HepG2 (cell line): ENCODE measurements around the gene RBP2. TPM values are rescaled to one million over a fixed set of nuclear protein-coding genes. Genes with fewer than 3 reads are reported as not detected.
A peak's percentile ranks its signal among the peaks of the same experiment; 100 is the strongest.

Experiments used
- CAMTA2 ChIP-seq: sonication (generic); formaldehyde crosslinking; IDR thresholded peaks from 2 replicates; pipeline ENCODE4 v1.4.0; 2020; ENCODE audit warnings: mild to moderate bottlenecking, missing genetic modification reagents, borderline replicate concordance
- E2F1 ChIP-seq: sonication (generic); formaldehyde crosslinking; IDR thresholded peaks from 2 replicates; pipeline ENCODE4 v1.5.0; 2020; ENCODE audit warnings: missing genetic modification reagents
- HNF4A ChIP-seq: sonication (generic); formaldehyde crosslinking; IDR thresholded peaks from 2 replicates; pipeline ENCODE4 v1.4.0; 2020; ENCODE audit warnings: missing genetic modification reagents
- HNF4G ChIP-seq, 2 experiments: sonication (generic) in 1 of 2; formaldehyde crosslinking in 1 of 2; IDR thresholded peaks; 2 replicates each; pipeline versions ENCODE4 v1.4.0 to v1.6.1; 2011 to 2020; ENCODE audit warnings: borderline replicate concordance in 2 of 2, low read depth in 2 of 2, mild to moderate bottlenecking in 2 of 2, low read length in 1 of 2, missing genetic modification reagents in 1 of 2, moderate library complexity in 1 of 2
- KDM1A ChIP-seq: IDR thresholded peaks from 2 replicates; pipeline ENCODE4 v1.6.1; 2016; ENCODE audit warnings: missing compliant biosample characterization
- NFIC ChIP-seq: IDR thresholded peaks from 2 replicates; pipeline ENCODE4 v1.6.1; 2012; ENCODE audit warnings: mild to moderate bottlenecking, low read length, inconsistent platforms
- RFX5 ChIP-seq: IDR thresholded peaks from 2 replicates; pipeline ENCODE4 v1.6.1; 2011; ENCODE audit warnings: low read depth, low read length, improper control_type of control experiment
- TBL1XR1 ChIP-seq: fragments of 150-350 bp; IDR thresholded peaks from 2 replicates; pipeline ENCODE4 v1.6.1; 2014; ENCODE audit warnings: borderline replicate concordance, low read length; ENCODE audit not compliant: partially characterized antibody
- ZBTB2 ChIP-seq: sonication (generic); formaldehyde crosslinking; IDR thresholded peaks from 2 replicates; pipeline ENCODE4 v1.8.0; 2022; ENCODE audit warnings: low read depth, missing genetic modification reagents
- ZFX ChIP-seq: sonication (generic); formaldehyde crosslinking; IDR thresholded peaks from 2 replicates; pipeline ENCODE4 v1.4.0; 2020; ENCODE audit warnings: mild to moderate bottlenecking, low read depth, missing genetic modification reagents, moderate library complexity
- ZNF318 ChIP-seq: sonication (generic); formaldehyde crosslinking; IDR thresholded peaks from 2 replicates; pipeline ENCODE4 v1.4.0; 2020; ENCODE audit warnings: mild to moderate bottlenecking, missing genetic modification reagents
- ZNF687 ChIP-seq: sonication (generic); formaldehyde crosslinking; IDR thresholded peaks from 2 replicates; pipeline ENCODE4 v1.5.1; 2020; ENCODE audit warnings: mild to moderate bottlenecking, missing genetic modification reagents, moderate library complexity
- ZNF724P ChIP-seq: sonication (generic); formaldehyde crosslinking; IDR thresholded peaks from 2 replicates; pipeline ENCODE4 v1.8.0; 2022; ENCODE audit warnings: missing genetic modification reagents, borderline replicate concordance
- ZNF768 ChIP-seq: sonication (generic); formaldehyde crosslinking; IDR thresholded peaks from 2 replicates; pipeline ENCODE4 v1.4.0; 2020; ENCODE audit warnings: missing genetic modification reagents
- polyA plus RNA-seq, 8 experiments: library from polyadenylated mRNA; depleted of rRNA in 3 of 8; stranded (reverse) in 7 of 8; unstranded in 1 of 8; fragments of >200 nt; fragmentation: Illumina TruSeq in 4 of 8; extraction: Trizol in 4 of 8; gene quantifications; 2 replicates each; pipeline versions ENCODE4 v1.2.1 to v1.2.3, GENCODE V29; 2011 to 2016; ENCODE audit warnings: low read depth in 4 of 8, missing spikeins in 1 of 8, mixed read lengths in 1 of 8; ENCODE audit not compliant: insufficient read depth in 1 of 8
- total RNA-seq, 5 experiments: library from RNA; depleted of rRNA; stranded (reverse); fragments of >200 nt; fragmentation: Illumina TruSeq; extraction: Trizol; gene quantifications; 2 replicates each; pipeline ENCODE4 v1.2.3, GENCODE V29; 2016; ENCODE audit warnings: low read depth in 1 of 5

The RBP2 gene
- total and polyA plus RNA-seq, 2 of the 13 experiments (the other 11 are each of a cell fraction or from before 2014, with no cell fraction given), result 0.17 to 2.5 TPM

GRCh38 chr3:139450159-139450558 is 26.2 kb downstream of the RBP2 start (continued):
- no peak for TF ChIP-seq CAMTA2 (CRISPR knock-in tag)
- no peak for TF ChIP-seq ZBTB2 (CRISPR knock-in tag)
- peak; percentile 77 for TF ChIP-seq HNF4G (IDR thresholded peaks at IDR 0.05; ENCODE audit: borderline replicate concordance, low read depth, low read length)
- no peak for TF ChIP-seq HNF4G (CRISPR knock-in tag; IDR thresholded peaks at IDR 0.05; ENCODE audit: borderline replicate concordance, low read depth)
- no peak for TF ChIP-seq ZFX (CRISPR knock-in tag)
- TF ChIP-seq NFIC, result no peak
- no peak for TF ChIP-seq ZNF724P (CRISPR knock-in tag)
- no peak for TF ChIP-seq TBL1XR1
- TF ChIP-seq E2F1 (CRISPR knock-in tag), result no peak
- TF ChIP-seq HNF4A (CRISPR knock-in tag), result peak; percentile 88
- TF ChIP-seq ZNF687 (CRISPR knock-in tag), result no peak
- TF ChIP-seq RFX5, result no peak
- no peak for TF ChIP-seq ZNF318 (CRISPR knock-in tag)
- peak; percentile 95 for TF ChIP-seq ZNF768 (CRISPR knock-in tag)
- TF ChIP-seq KDM1A (CRISPR knock-in tag), result 0 out of 2 replicates have a peak, but pooled peaks have one; percentile 65
